ENCODE data around the gene ERICH3. TPM values are rescaled to one million over a fixed set of nuclear protein-coding genes. Genes with fewer than 3 reads are reported as not detected.

Gene ERICH3
- polyA plus RNA-seq, 2 of the 4 experiments (the other 2 are of a cell fraction): not detected

- Histone ChIP-seq H3K4me1 (no peaks in the 10 kb centered on the region), H3K27ac (no peak overlapping the region), H3K4me3 (no peak overlapping the region), H3K9me3 (no peaks in the 10 kb centered on the region), H3K4me2 (no peak overlapping the region)
- DNase-seq (ENCODE audit: low read depth in 1 of 2, low spot score in 1 of 2) (no peak), ATAC-seq (no peak), FAIRE-seq (no peak)
- WGBS (ENCODE audit: missing lambda C conversion rate): 3% methylated on average over 5 of the region's 5 CpGs
- TF ChIP-seq KDM1A (IDR thresholded peaks at IDR 0.05; ENCODE audit: low read depth): no peak
- ChIA-PET POLR2A (no interaction called here), CTCF (no interaction called here)
Observed at GRCh38 chr1:74590288-74590687, 83.3 kb downstream of the ERICH3 start.

- H3K4me1 ChIP-seq: no peaks in the 10 kb centered on the region
- ChIA-PET POLR2A (no interaction called here), CTCF (no interaction called here)
- no peak for DNase-seq (ENCODE audit: low read depth in 1 of 2, low spot score in 1 of 2)
- H3K9me3 ChIP-seq: no peaks in the 10 kb centered on the region
- H3K27ac ChIP-seq: no peak overlapping the region
- FAIRE-seq: no peak
- 81% methylated on average over 2 of the region's 2 CpGs for WGBS (ENCODE audit: missing lambda C conversion rate)
- ATAC-seq: no peak
- H3K4me3 ChIP-seq: no peak overlapping the region
- no peak overlapping the region for H3K4me2 ChIP-seq
- TF ChIP-seq EHF (CRISPR knock-in tag; IDR thresholded peaks at IDR 0.05) (no peak), RNF2 (IDR thresholded peaks at IDR 0.05; ENCODE audit: borderline replicate concordance, low read depth) (no peak), POLR2A (IDR thresholded peaks at IDR 0.05; ENCODE audit: low read length) (no peak), ZSCAN20 (CRISPR knock-in tag; IDR thresholded peaks at IDR 0.05) (no peak), FOSL2 (IDR thresholded peaks at IDR 0.05) (no peak), FOSL2 (CRISPR knock-in tag; IDR thresholded peaks at IDR 0.05) (no peak), CHD2 (IDR thresholded peaks at IDR 0.05; ENCODE audit: low read length, partially characterized antibody) (no peak), FOSB (CRISPR knock-in tag; IDR thresholded peaks at IDR 0.05) (no peak), ELK1 (IDR thresholded peaks at IDR 0.05; ENCODE audit: low read depth, low read length) (no peak), ATOH8 (CRISPR knock-in tag; IDR thresholded peaks at IDR 0.05; ENCODE audit: low read depth) (no peak), RAD21 (conservative IDR thresholded peaks at IDR 0.05 in 1 of 2, IDR thresholded peaks at IDR 0.05 in 1 of 2) (no peak), HOXA7 (CRISPR knock-in tag; IDR thresholded peaks at IDR 0.05) (no peak), FOXS1 (CRISPR knock-in tag; IDR thresholded peaks at IDR 0.05) (no peak), SREBF2 (IDR thresholded peaks at IDR 0.05) (no peak), ZFP36 (IDR thresholded peaks at IDR 0.05; ENCODE audit: borderline replicate concordance, partially characterized antibody) (no peak), HEYL (CRISPR knock-in tag; IDR thresholded peaks at IDR 0.05) (no peak)
Observed at GRCh38 chr1:74587888-74588287, 85.7 kb downstream of the ERICH3 start.

GRCh38 chr1:74586253-74586897, 87.2 kb downstream of the ERICH3 start:
- Histone ChIP-seq H3K4me1 (no peaks in the 10 kb centered on the region), H3K27ac (no peak overlapping the region), H3K4me3 (peak overlapping the region; percentile 26; the same call in 2 of the 3 replicates), H3K9me3 (no peaks in the 10 kb centered on the region), H3K4me2 (peak overlapping the region; percentile 47)
- POLR2A ChIA-PET: no interaction called here
- TF ChIP-seq TP53 (CRISPR knock-in tag; IDR thresholded peaks at IDR 0.05) (no peak), EHF (CRISPR knock-in tag; IDR thresholded peaks at IDR 0.05) (no peak), MYC (IDR thresholded peaks at IDR 0.05; ENCODE audit: borderline replicate concordance, low read length) (no peak), FOSL2 (IDR thresholded peaks at IDR 0.05) (no peak), FOSL2 (CRISPR knock-in tag; IDR thresholded peaks at IDR 0.05) (no peak), REST (IDR thresholded peaks at IDR 0.05) (no peak), ZC3H11A (IDR thresholded peaks at IDR 0.05) (no peak), TFCP2L1 (CRISPR knock-in tag; IDR thresholded peaks at IDR 0.05) (no peak), HDAC2 (IDR thresholded peaks at IDR 0.05) (no peak), FOXS1 (CRISPR knock-in tag; IDR thresholded peaks at IDR 0.05) (no peak), MAX (IDR thresholded peaks at IDR 0.05) (no peak)
- CTCF ChIA-PET: no interaction called here
- no peak for FAIRE-seq
- no peak for ATAC-seq
- DNase-seq (ENCODE audit: low read depth in 1 of 2, low spot score in 1 of 2): no peak
- WGBS (ENCODE audit: missing lambda C conversion rate): 7% methylated on average over 4 of the region's 4 CpGs

All from A549 (cell line).